Neural progenitor cell (in vitro differentiated cells): ENCODE measurements around the gene IQGAP2.

Experiments used
- CTCF ChIP-seq: fragments of 200-600 bp; sonication (generic); IDR thresholded peaks from 2 replicates; pipeline ENCODE4 v1.5.1; 2017; ENCODE audit warnings: antibody characterized with exemption, mild to moderate bottlenecking
- EZH2 ChIP-seq: fragments of 200-600 bp; sonication (generic); IDR thresholded peaks from 2 replicates; pipeline ENCODE4 v1.6.1; 2017; ENCODE audit warnings: antibody characterized with exemption, mild to moderate bottlenecking, moderate library complexity

- TF ChIP-seq CTCF (no peak), EZH2 (no peak)
Measured at GRCh38 chr5:76608833-76609232, 205.7 kb downstream of the IQGAP2 start.
